HG03520 (cell line): Measurements from ENCODE around the gene DUSP28.
A peak's percentile ranks its signal among the peaks of the same experiment; 100 is the strongest.

Source experiments
- ATAC-seq: cut with Tn5 transposase; IDR thresholded peaks from one replicate; pipeline ENCODE4 v1.9.1; 2021; ENCODE audit warnings: mild to moderate bottlenecking, moderate library complexity; ENCODE audit not compliant: unreplicated experiment

Gene DUSP28

DNA sequence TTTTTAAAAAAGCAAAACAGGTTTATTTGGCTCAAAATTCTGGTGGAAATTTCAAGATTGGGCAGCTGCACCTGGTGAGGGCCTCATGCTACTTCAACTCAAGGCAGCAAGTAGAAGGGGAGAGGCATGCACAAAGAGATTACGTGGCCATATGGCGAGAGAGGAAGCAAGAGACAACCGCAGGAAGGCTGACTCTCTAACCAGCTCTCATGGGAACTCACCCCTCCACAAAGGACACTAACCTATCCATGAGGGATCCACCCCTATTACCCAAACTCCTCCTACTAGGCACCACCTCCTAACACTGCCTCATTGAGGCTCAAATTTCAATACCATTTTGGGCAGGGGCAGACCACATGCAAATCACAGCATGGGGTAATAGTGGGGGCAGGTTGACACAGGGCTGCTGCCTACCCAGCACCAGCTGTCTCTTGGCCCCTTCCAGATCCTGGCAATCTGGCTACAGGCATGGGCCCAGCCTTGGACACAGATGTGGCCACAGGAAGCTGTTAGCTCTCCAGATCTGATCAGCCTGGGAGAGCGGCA lies 24.4 kb downstream of the DUSP28 start:
- ATAC-seq: peak; percentile 37

DNA sequence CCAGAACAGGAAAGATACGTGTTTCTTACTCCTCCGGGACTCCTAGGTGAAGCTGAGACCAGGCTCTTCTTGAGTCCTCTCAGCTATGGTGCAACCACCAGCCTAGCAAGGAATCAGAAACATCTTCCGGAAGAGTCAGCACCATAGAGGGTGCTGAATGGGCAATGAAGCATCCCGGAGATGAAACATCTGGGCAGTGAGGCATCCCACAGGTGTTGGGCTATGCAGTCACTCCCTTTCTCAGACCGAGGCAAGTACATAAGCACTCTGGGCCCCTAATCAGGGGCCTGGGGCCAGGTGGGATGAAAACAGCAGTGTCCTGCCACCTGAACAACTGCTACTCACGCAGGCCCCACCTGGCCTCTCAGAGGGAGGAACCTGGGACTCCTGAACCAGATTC lies 24.9 kb downstream of the DUSP28 start:
- peak; percentile 14 for ATAC-seq

DNA sequence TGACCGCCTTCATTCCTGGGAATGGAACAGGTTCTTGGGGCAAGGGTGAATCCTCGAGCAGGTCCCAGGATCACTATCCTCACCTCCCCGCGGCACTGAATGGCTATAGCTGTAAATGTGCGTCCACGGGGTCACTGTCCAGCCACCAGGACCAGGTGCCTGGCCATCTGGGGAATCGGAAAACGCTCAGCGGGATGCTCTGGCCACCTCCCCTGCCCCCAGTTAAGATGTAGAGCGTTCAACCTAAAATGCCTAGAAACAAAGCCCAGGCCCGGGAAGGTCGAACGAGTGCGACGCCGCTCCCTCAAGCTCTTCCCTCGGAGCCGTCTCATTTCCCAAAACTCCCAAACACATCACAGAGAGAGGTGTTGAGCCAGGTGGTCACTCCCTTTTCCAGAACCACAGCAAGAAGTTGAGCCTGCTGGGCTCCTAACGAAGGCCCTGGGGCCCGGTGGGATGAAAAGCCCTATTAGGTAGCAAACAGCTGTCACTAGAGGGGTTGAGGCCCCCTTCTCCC lies 25.6 kb downstream of the DUSP28 start:
- no peak for ATAC-seq

DNA sequence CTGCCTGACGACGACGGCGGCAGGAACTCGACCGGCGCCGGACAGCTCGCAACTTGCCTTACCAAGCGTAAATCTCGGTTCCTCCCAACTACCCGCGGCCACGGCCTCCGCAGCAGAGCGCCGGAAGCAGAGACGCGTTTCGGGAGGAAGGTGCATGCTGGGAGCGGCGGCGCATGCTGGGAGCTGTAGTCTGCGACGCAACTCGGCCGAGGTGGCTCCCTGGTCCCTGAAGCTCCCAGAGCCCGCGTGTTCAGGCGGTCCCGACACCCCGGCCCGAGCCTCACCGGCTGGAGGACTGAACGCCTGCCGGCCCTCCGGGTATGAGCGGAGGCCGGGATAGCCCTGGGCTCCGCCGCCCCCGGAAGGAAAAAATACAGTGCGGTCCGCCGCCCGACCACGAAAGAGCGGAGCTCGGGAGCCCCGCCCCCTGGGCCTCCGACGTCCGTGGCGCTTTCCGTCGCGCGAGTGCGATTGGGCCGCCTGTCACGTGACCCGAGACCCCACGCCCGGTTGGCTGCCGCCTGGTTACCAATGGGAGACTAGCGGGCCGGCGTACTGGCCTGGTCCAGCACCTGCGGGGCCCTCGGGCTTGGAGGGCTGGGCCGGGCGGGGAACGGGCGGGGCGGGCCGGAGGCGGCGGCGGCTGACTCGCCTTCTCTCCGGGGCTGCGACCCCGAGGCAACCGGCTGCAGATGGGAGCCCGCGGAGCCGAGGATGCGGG lies 26.2 kb downstream of the DUSP28 start, which contains the start of gene CAPN10:
CAPN10 (plus strand) TSS at position 537 of the 721 bp plus-strand sequence; CDS start at position 715, 178 bp downstream.
- peak; percentile 52 for ATAC-seq

DNA sequence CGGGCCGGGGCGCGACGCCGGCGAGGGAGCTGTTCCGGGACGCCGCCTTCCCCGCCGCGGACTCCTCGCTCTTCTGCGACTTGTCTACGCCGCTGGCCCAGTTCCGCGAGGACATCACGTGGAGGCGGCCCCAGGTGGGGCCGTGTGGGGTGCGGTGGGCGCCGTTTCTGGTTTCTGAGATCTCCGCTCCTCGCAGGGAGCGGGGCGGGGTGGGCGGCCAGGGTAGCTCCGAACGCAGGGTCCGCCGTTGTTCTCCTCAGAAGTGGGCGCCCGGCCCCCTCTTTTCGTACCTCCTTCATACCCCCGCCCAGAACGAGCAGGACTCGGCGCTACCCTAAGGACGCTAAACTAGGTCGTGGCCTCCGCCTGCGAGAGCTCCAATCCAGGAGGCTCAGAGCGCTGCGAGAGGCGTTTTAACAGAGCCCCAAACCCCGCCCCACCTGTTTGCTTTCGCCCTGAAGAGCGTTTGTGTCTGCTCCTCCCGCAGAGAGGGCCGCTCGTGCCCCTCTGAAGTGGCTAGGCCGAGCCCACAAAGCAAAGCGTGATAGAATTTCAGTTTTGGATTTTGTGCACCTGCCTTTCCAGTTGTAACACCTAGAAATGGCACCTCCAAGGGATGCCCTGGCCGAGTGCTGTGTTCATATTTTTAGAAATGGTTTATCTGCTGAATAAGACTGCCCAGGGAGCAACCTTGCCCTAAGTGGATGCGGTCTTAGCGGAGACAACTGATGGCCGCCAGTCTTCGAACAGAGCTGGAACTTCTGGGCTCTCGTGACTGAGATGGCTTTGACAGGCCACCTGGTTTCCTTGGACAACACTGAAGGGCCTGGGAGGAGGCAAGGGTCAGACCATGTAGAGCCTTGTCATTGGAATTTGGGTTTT lies 27.0 kb downstream of the DUSP28 start:
- peak; percentile 1 for ATAC-seq

DNA sequence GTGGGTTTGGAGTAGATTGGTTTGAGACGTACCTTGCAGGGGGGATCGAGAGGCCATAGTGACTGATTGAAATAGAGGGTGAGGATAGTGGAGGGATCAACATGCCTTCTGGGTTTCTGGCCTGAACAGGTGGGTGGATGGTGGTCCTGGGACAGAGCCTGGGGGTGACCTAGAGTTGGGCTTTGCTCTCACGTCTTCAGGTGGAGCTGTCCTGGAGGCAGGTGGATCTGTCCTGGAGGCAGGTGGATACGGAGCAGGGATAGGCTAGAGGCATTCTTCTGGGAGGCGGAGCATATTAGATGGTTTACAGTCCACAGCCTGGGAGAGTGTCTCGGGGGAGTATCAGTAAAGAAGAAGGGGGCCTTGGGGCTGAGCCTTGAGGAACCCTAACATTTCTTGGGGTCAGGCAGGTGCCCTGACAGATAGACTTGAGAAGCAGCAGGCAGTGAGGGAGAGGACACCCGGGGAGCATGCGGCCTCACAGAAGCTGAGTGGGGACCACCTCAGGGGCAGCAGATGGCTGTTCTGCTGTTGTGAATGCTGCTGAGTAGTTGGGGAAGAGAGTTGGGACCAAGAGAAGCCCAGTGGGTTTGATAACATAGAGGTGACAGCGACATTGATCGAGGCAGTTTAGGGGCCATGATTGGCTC lies 28.0 kb downstream of the DUSP28 start:
- no peak for ATAC-seq

DNA sequence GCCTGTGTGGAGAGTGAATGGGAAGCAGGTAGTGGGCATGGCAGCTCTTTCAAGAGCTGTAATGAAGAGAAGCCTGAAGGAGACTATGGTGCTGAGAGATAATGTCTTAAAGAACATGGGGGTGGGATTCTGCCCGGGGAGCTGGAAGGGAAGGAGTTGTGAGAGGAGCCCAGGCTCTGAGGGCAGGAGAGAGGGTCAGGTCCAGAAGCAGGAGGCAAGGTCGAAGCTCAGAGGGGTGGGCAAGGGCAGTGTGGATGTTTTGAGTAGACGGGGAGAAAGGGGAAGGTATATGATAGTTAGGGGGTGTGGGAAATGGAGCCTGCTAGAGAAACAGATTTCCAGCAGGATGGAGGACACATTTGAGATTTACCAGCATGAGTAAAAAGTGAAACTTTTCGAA lies 28.5 kb downstream of the DUSP28 start:
- no peak for ATAC-seq

DNA sequence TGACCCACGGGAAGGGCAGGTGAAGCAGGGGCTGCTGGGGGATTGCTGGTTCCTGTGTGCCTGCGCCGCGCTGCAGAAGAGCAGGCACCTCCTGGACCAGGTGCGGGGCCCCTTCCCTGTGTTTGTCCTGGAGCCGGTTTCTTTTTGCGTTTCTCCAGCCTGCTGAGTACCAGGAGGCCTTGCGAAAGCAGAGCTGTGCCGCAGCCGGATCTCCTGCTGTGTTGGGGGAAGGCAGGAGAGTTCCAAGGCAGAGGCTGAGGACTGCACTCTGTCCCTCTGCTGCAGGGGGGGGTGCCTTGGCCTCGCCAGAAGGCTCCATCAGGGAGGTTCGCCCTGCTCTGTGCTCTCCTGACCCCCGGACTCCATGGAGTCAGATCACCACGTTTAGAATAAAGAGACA lies 29.2 kb downstream of the DUSP28 start:
- no peak for ATAC-seq

DNA sequence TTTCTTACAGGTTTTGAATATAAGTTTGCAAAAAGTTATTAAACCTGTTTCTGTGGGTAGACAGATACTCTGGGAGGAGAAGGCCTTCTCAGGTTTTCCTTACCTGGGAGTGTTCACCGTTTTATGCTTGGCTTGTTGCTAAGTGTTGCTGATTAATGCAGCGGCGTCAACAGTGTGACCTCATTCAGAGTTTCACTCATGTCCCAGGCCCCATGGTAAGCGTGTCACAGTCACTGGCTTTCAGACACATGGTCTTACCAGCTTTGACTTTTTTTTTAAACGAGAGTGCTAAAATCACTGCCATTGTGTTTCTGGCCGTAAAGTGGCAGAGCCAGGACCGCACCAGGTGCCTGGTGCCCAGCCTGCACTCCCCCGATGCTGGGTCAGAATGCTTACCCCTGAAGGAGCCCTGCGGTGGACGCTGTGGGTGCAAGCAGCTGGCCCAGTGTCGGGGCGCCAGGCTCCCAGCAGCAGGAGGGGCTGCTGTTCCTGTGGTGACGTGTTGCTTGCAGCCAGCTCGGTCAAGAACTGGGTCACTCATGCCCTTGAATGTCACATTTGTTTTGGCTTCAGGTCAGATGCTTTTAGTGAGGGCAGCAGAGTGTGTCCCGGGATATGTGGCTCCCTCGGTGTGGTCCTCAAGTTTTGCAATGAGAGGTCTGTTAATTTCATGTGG lies 29.8 kb downstream of the DUSP28 start:
- ATAC-seq: no peak

DNA sequence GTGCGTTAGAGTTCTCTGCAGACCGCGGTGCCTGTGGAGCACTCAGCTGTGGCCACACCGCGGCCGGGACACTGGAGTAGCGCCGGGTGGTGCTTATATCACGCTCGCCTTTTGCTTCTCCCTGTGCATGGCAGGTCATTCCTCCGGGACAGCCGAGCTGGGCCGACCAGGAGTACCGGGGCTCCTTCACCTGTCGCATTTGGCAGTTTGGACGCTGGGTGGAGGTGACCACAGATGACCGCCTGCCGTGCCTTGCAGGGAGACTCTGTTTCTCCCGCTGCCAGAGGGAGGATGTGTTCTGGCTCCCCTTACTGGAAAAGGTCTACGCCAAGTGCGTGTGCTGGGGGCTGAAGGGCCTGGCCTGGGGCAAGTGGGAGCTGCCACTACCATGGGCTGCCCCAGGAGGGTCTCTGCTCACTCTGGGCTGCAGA lies 30.5 kb downstream of the DUSP28 start:
- ATAC-seq: no peak

DNA sequence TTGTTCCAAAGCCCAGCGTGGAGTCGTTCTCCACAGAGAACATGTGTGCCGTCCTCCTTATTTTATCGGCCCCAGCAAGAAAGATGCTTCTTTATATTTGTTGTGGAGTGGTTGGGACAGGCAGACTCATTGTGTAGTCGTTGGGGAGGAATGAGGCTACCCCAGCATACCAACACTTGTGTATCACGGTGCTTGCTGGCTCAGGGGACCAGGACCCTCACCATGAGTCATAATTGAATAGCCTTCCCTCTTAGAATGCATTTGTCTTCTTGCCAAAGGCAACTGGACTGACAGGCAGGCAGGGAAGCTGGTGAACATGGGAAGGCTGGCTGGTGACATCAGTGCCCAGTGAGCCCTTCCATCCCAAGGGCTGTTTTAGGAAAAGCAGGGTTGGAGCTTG lies 31.1 kb downstream of the DUSP28 start:
- no peak for ATAC-seq

DNA sequence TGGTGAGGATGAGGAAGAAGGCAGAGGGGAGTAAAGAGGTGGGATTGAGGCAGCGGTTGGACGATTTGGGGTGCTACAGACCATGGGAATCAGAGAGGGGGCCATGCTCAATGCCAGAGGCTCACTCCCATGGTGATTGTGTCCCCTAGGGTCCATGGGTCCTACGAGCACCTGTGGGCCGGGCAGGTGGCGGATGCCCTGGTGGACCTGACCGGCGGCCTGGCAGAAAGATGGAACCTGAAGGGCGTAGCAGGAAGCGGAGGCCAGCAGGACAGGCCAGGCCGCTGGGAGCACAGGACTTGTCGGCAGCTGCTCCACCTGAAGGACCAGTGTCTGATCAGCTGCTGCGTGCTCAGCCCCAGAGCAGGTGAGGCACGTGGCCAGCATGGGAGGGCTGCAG lies 31.6 kb downstream of the DUSP28 start:
- no peak for ATAC-seq

DNA sequence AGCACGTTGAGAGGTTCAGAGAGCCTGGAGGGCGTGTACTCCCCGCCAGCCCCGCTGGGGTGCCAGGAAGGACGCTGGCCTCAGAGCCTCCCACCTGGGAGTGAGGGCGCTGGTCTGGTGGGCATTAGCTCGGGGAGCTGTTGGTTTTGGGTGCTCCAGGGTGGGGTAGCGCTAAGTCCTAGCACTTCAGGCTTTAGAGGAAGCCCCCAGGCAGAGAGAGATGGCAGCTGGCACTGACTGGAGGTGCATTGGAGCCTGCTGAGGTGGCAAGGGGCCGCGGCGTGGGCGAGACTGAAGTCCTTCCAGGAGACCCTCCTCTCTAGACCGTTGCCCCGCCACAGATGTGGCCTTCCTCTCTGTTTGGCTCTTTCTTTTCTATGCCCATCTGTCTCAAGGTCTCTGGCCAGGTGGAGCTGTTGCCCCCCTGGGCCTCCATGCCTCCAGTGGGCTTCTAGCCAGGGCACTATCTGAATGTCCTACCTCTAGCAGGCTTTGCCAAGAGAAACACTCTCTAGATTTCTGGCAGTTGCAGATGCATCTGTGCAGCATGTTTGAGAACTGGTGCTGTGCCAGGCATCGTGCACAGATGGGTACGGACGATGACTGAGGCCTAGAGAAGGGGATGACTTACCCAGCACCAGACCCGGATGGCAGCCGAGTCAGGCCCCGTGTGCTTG lies 33.0 kb downstream of the DUSP28 start:
- ATAC-seq: no peak

DNA sequence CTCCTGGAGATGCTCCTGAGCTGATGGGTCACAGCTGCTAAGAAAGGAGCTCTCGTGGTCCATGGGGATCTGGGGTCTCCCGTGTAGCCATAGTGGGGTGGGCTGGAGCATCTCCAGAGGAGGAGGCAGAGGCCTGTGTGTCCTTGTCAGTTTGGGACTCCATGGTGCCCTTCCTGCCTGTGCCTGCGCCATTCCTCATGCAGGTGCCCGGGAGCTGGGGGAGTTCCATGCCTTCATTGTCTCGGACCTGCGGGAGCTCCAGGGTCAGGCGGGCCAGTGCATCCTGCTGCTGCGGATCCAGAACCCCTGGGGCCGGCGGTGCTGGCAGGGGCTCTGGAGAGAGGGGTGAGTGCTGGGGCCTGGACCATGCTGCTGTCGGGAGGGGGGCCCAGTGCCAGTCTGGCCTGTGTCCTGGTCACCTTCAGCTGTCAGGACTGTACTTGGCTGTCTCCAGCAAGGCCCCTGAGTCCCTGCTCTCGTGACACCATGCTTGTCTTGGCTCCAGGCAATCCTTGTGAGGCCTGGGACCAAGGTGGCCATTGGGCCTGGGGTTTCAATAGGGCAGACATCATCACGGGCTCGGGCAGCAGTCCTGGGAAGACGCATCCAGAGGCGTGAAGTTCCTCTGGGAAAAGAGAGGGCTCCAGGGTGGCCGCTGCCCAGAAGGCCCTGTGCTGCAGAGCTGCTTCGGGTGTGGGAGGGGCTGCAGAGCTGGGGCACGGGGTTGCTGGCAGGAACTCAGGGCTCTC lies 33.7 kb downstream of the DUSP28 start:
- ATAC-seq: no peak

DNA sequence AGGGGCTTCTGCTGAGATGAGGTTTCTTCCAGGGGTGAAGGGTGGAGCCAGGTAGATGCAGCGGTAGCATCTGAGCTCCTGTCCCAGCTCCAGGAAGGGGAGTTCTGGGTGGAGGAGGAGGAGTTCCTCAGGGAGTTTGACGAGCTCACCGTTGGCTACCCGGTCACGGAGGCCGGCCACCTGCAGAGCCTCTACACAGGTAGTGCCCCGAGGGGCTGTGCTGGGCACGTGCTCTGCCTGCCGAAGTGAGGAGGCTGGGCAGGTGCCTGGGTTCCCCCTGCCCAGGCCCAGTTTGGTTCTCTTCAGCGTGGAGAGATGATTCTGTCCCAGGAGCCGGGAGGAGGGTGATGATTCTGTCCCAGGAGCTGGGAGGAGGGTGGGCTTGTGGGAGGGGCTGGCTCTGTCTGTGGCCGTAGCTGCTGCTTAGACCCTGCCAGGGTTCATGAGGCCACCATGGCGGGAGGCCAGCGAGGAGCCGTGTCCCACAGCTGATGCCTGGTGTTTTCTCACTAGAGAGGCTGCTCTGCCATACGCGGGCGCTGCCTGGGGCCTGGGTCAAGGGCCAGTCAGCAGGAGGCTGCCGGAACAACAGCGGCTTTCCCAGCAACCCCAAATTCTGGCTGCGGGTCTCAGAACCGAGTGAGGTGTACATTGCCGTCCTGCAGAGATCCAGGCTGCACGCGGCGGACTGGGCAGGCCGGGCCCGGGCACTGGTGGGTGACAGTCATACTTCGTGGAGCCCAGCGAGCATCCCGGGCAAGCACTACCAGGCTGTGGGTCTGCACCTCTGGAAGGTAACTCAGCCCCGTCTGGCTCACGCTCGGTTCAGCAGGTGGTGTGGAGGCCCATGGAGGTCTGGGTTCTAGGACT lies 34.6 kb downstream of the DUSP28 start:
- no peak for ATAC-seq

DNA sequence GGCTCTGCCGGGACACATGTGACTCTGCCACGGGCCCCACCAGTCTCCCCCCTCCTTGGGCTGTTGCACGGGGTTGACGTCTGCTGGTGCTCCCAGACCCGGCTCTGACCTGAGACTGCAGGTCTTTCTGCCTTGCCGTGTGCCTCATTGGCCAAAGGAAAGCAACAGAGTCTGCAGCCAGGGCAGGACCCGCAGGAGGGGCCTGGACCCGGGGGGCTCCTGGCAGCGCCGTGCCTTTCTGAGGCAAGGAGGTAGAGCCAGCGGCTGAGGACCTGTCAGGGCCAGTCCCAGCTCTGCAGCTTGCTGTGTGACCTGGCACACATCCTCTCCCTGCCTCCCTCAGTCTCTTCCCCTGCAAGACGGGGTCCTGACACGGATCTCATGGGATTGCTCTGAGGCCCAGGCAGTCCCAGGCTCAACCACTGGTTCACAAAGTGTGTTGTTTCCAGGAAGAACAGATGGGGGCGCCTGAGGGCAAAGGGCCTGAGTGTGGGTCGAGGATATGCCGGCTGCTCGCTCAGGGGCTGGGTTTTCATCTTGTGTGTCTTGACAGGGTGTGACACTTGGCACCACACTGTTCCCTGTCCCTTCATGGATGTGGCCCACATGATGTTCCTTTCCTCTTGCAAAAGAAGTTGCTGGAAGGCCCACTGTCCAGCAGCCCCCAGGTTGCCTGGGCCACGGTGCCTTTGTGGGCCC lies 35.4 kb downstream of the DUSP28 start:
- no peak for ATAC-seq

DNA sequence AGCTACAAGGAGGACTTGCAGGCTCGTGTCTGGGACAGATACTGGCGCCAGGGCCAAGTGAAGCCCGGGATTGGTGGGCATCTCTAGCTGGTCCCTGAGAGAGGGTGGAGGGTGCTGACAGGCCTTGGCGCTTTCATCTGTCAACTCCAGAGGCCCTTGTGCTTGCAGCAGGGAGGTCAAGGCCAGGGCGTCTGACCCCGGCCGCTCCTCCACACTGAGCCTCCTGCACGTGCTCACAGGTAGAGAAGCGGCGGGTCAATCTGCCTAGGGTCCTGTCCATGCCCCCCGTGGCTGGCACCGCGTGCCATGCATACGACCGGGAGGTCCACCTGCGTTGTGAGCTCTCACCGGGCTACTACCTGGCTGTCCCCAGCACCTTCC lies 35.9 kb downstream of the DUSP28 start:
- ATAC-seq: no peak

DNA sequence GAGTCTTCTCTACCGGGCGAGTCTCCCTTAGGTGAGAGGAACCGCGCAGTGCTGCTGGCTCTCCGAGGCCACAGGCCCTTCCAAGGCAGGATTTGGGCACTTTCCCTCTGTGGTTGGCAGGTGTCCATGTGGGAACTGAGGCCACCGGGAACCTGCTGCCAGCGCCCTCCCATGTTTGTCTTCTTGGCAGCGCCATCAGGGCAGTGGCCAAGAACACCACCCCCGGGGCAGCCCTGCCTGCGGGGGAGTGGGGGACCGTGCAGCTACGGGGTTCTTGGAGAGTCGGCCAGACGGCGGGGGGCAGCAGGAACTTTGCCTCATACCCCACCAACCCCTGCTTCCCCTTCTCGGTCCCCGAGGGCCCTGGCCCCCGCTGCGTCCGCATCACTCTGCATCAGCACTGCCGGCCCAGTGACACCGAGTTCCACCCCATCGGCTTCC lies 36.4 kb downstream of the DUSP28 start:
- ATAC-seq: no peak
